Suppressor macrophage treated with lipopolysaccharide for 4 hours (primary cell): Measurements from ENCODE around the gene CASP7.

Experiments used
- DNase-seq: peaks from one replicate; pipeline ENCODE4 v3.0.0-alpha.2; 2020

The CASP7 gene

DNA sequence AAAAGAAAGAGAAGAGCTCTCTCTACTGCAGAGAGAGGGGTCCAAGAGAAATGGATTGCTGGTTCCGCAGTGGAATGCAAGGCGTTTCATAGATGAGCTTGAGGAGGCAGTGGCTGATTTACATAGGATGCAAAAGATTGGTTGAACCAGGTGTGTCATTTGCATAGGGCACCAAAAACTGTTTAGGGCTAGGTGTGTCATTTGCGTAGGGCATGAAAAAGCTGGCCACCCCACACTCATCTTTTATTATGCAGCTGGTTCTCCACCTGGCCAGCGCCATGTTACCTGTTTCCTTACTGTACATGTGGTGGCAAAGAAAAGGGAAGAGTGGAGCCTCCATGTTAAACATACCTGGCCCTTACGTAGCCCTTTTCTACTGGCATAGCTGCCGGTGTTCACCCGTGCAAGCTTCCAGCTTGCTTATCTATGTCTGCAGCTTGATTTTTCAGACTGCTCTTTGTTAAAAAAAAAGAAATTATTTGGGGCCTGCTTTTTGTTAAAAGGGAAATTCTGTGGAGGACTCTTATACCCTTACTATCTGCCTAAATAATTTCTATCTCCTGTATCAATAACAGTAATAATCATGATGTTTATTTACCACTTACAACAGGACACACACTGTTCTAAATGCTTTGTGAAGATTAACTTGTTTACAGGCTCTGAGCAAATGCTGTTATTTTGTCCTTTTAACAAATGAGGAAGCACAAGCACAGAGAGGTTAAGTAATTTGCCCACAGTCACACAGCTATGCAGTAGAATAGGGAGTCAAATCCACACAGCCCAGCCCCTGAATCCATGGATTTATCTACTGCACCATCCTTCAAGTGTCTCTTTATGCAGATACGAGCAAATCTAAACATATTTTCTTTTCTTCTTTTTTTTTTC is 33.3 kb downstream of the CASP7 start:
- no peak for DNase-seq

- DNase-seq, result no peak
Observed at GRCh38 chr10:113713640-113713982, 33.9 kb downstream of the CASP7 start.

- DNase-seq, result peak; percentile 11
Observed at GRCh38 chr10:113716109-113716910, 36.6 kb downstream of the CASP7 start.

- DNase-seq, result no peak
Observed at GRCh38 chr10:113718969-113719822, 39.5 kb downstream of the CASP7 start.

DNA sequence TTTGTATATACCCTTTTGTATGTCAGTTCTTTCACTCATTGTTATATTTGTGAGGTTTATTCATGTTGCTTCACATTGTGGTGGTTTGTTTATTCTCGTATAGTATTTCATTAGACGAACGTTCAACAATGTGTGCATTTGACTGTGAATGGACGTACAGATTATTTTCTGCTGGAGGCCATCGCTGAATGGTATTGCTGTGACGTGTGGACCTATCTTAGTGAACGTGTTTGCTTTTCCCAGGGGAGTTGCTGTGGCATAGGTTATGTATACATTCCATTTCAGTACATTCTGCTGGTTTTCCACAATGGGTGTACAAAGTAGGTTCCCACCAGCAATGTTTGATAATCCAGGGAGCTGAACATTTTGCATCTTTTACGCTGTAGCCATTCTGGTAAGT is 40.7 kb downstream of the CASP7 start:
- no peak for DNase-seq

- DNase-seq, result no peak
Observed at GRCh38 chr10:113732160-113732881, 52.6 kb downstream of the CASP7 start.

- no peak for DNase-seq
Observed at GRCh38 chr10:113732966-113733365, 53.3 kb downstream of the CASP7 start.

- no peak for DNase-seq
Observed at GRCh38 chr10:113733635-113734034, 53.9 kb downstream of the CASP7 start.

GRCh38 chr10:113735913-113736312 is 56.2 kb downstream of the CASP7 start:
- no peak for DNase-seq

DNA sequence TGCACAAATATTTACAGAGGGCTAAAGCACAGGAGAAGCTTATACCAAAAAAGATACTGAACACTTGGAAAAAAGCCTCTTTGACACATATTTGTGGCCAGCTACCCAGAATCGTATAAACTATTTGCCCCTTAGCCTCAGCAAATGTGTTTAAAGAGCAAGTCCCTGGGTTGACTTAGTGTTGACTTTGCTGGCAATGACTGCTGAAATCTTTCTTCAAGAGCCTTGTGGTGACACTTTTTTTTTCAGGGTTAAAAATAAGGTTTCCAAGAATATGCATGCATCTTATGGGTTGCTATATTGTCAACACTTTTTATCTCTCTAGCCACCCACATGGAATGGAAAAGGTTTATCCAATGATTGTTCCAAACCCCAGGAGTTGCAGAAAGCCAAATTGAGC is 56.9 kb downstream of the CASP7 start:
- DNase-seq, result no peak

DNA sequence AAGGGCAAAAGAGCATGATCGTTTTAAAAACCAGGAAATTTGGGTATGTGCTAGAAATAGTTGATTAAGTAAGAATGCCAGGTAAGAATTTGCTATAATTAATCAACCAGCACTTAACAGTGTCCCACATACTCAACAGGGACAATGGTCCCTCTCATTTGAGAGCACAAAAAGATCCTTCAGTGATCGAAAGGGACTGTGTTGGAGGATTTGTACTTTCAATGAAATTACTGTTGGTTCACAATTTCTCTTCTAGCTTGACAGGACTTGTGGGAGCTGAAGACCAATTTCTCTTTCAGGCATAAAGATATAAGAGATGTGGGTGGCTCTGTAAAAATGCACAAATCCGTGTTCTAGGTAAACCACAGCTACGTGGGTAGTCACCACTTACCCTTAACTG is 59.3 kb downstream of the CASP7 start:
- no peak for DNase-seq

DNA sequence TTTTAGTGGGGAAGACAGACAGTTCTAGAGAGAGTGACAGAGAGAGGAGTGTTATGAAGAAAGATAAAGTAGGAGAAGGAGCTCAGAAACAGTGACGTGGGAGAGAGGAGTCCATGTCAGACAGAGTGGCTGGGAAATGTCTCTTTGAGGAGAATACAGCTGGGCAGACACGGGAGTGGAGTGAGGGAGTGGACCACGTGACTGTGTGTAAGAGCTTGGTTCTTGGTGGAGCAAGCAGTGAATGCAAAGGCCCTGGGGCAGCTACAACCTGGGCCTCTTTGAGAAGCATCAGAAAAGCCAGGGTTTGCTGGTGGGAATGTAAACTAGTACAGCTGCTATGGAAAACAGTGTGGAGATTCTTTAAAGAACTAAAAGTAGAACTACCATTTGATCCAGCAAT is 59.9 kb downstream of the CASP7 start:
- DNase-seq, result no peak

DNA sequence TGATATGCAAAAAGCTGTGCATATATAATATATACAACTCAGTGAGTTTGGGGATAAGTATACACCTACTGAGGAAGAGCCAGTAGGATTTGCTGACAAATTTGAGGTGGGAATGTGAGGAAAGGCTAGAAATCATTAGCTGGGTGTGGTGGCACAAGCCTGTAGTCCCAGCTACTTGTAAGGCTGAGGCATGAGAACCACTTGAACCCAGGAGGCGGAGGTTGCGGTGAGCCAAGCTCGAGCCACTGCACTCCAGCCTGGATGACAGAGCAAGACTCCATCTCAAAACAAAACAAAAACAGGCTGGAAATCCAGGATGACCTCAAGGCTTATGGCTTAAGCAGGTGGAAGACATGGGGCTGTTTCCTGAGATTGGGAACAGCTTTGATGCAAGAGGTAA is 61.1 kb downstream of the CASP7 start:
- no peak for DNase-seq

DNA sequence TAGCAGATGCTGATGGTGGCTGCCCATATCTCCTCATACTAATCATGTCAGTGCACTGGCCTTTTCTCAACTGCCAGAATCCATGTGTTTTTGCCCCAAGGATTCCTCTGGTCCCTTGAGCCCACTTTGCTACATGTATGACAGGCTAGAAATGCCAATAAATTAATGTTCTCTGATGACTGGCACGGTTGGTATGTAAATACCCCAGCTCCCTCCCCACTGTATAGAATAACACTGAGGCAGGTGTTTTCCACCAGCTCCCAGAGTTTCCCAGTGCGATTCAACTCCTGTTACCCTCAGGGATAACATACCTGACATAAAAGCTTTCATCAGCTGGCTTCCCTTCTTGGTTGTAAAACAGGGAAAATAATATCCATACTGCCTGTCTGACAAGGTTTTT is 62.8 kb downstream of the CASP7 start:
- DNase-seq, result no peak

DNA sequence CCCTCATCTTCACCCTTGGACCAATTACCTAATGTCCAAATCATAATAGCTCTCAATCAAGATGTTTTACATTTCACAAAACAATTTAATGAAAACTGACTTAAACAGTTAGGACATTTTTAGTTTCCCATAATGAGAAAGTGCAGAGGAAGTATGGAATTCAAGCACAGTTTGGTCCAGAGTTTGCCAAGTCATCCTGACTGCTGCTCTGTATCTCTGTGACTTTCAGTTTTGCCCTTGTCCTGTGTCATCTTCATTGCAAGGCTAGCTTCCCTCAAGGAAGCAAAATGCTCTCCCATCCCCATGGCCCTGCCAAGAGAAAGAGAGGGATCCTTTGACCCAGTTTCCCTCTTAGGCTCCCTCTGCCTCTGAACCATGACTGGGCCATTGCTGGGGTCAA is 63.9 kb downstream of the CASP7 start:
- DNase-seq, result peak; percentile 33

DNA sequence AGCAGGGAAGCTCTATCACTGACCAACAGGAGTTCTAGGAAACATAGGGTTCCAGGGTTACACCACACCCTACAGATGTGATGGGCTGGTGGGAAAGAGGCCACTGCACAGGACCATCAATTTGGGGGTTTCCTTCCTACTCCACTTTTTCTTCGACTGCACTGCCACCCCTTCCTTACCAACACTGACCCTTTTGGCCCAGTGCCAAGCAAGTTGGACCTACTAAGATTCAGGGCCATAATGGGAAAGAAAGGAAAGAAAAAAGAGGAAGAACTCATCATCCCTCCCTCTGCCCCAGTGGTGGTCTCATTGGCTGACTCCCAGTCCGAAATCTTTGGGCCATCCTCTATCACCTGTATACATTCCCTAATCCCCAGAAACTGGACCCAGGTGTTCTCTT is 65.7 kb downstream of the CASP7 start:
- no peak for DNase-seq

- peak; percentile 18 for DNase-seq
Observed at GRCh38 chr10:113746217-113746957, 66.7 kb downstream of the CASP7 start.

DNA sequence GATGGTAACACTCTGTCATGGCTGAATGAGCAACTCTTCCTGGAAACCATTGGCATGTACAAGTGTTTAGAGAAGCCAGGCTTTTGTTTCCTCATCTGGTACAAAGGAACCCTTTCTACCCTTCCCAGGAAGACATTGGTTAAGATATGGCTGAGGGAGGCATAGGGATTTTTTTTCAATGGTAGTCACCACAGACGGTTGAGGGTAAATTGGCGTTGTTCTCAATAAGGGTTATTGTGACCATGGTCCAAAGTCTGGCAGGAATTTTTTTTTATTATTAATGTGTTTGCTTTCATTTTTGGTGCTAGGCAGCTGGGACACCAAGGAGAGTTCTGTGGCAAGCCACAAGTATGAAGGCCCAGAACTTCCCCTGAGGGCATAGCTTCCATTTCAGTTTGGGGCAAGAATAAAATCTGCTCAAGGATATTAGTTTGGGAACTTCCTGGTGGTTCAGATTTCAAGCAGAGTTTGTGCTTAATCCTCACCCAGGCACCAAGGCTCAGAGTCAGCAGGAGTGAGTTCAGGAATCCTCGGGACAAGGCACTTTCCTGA is 71.5 kb downstream of the CASP7 start, which contains the start of gene PLEKHS1:
TSS of gene PLEKHS1 (plus strand) at position 502 of the 552 bp plus-strand sequence. CDS start 3,596 bp downstream, outside the sequence.
- no peak for DNase-seq

DNA sequence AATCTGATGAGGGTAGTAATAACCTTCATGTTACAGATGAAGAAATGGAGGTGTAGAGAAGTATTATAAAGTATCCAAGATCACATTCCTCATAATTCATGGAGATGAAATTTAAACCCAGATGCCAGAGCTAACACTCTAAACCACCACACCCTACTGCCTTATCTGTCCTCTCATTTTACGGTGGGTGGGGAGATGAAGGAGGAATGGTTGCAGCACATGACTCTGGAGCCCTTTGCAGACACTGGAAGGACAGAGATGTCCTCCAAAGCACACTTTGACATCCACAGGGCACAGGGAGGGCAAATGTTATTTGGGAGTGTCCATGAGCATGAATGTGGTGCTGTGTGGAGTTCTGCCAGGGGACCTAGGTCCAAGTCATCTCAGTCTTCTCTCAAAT is 72.8 kb downstream of the CASP7 start:
- no peak for DNase-seq

DNA sequence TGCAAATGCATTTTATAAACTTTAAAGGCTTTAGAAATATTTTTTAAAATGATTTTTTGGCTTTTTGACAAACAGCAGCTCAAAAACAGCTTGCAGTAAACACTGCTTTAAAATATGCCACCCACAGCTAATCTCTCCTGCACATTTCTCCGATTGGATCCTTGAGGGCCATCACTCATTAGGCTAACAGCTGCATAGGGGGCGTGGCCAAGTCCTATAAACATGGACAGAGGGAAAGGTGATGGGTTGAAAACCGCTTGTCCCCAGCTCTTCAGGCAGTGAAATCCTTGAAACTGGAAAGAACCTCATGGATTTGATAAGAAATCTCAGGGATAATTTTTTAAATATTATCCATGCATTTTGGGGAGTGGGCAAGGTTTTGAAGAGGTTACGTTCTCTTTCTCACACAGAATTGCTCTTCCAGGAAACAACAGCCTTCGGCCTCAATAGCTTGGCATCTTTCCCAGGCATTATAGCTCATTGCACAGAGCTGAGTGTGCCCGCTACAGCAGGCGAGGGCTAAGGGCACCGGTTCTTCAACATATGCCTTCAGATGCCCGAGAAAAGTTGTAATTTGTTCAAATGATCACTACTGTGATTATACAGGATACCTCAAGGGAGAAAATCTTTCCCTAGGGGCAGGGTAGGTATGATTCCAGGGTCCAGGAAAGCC is 73.4 kb downstream of the CASP7 start:
- no peak for DNase-seq

GRCh38 chr10:113754125-113754524 is 74.4 kb downstream of the CASP7 start:
- DNase-seq, result no peak
